Karpas-422 (cell line): ENCODE data around the gene GAS7. TPM values are rescaled to one million over a fixed set of nuclear protein-coding genes. Genes with fewer than 3 reads are reported as not detected.

Source experiments
- DNase-seq: peaks from one replicate; pipeline ENCODE4 v3.0.0-alpha.2; 2015
- H2AFZ ChIP-seq: fragments of 200-600 bp; sonication (generic); 2 replicates; pipeline ENCODE4 v1.6.1; 2014; ENCODE audit warnings: antibody characterized with exemption, low read length, mixed read lengths
- H3K27ac ChIP-seq: fragments of 200-600 bp; sonication (generic); 2 replicates; pipeline ENCODE4 v1.5.1; 2014; ENCODE audit warnings: mild to moderate bottlenecking, low read length, moderate library complexity
- H3K27me3 ChIP-seq: fragments of 200-600 bp; sonication (generic); 2 replicates; pipeline ENCODE4 v1.6.1; 2014; ENCODE audit warnings: low read length, mixed read lengths
- H3K36me3 ChIP-seq: fragments of 200-600 bp; sonication (generic); 2 replicates; pipeline ENCODE4 v1.6.1; 2014; ENCODE audit warnings: low read length, mixed read lengths; ENCODE audit not compliant: insufficient read depth
- H3K4me1 ChIP-seq: fragments of 200-600 bp; sonication (generic); 2 replicates; pipeline ENCODE4 v1.6.1; 2014; ENCODE audit warnings: mild to moderate bottlenecking, low read length, mixed read lengths
- H3K4me2 ChIP-seq: fragments of 200-600 bp; sonication (generic); 2 replicates; pipeline ENCODE4 v1.6.1; 2014; ENCODE audit warnings: low read length, low read depth, mild to moderate bottlenecking; ENCODE audit not compliant: poor library complexity, severe bottlenecking
- H3K4me3 ChIP-seq: fragments of 200-600 bp; sonication (generic); 2 replicates; pipeline ENCODE4 v1.5.1; 2014; ENCODE audit warnings: mild to moderate bottlenecking, antibody characterized with exemption, low read length, mixed read lengths
- H3K79me2 ChIP-seq: fragments of 200-600 bp; sonication (generic); 2 replicates; pipeline ENCODE4 v1.6.1; 2014; ENCODE audit warnings: mild to moderate bottlenecking, low read length, mixed read lengths
- H3K9ac ChIP-seq: fragments of 200-600 bp; sonication (generic); 2 replicates; pipeline ENCODE4 v1.6.0; 2014; ENCODE audit warnings: low read length
- H3K9me2 ChIP-seq: fragments of 200-600 bp; sonication (generic), shearing (Covaris generic); replicated peaks from 2 replicates; pipeline ENCODE4 v1.6.0; 2014; ENCODE audit warnings: mild to moderate bottlenecking, low read length, moderate library complexity; ENCODE audit not compliant: insufficient read depth
- H3K9me3 ChIP-seq: fragments of 300-700, 200-600 bp; sonication (generic); 2 replicates; pipeline ENCODE4 v1.6.1; 2014; ENCODE audit warnings: low read length, mixed read lengths
- H4K20me1 ChIP-seq: fragments of 200-600 bp; sonication (generic); 2 replicates; pipeline ENCODE4 v1.6.1; 2014; ENCODE audit warnings: mild to moderate bottlenecking, antibody characterized with exemption, low read length, low read depth; ENCODE audit not compliant: insufficient read depth
- total RNA-seq: library from RNA; depleted of rRNA; stranded (reverse); fragments of >200 nt; shearing (Covaris generic); gene quantifications from 2 replicates; pipeline ENCODE4 v1.2.3, GENCODE V29; 2014; ENCODE audit warnings: low replicate concordance

Gene GAS7
- total RNA-seq, 1 experiment from 2014 or later = 79.9 TPM

DNA sequence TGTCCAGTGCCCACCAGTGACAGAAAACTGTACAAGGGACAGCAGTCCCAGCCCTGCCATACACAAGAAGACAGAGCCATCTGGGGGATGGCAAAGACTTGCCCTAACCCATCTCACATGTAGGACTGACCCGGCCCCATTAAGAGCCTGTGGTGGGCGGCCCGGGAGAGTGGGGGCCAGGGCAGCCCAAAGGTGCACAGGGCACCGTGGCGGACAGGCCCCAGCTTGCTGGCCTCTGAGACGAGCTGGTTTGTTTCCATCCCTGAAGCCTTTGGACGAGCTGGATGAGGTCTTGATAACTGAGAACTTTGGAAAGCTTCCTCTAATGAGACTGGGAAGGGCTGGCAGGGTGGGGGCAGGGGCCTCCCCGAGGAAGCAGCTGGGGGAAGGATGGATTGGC, 282.3 kb downstream of the GAS7 start:
- Histone ChIP-seq H3K36me3 (peaks cover 38% of the 10 kb centered on the region), H3K79me2 (no peaks in the 10 kb centered on the region), H3K9ac (no peak overlapping the region), H3K4me3 (no peak overlapping the region), H3K27me3 (no peaks in the 10 kb centered on the region), H3K4me2 (no peak overlapping the region), H3K27ac (no peak overlapping the region), H3K9me2 (no peaks in the 10 kb centered on the region), H4K20me1 (peaks cover 7% of the 10 kb centered on the region; the same call in 1 of the 2 replicates), H3K4me1 (no peaks in the 10 kb centered on the region), H2AFZ (no peak overlapping the region), H3K9me3 (no peaks in the 10 kb centered on the region)
- DNase-seq = no peak

DNA sequence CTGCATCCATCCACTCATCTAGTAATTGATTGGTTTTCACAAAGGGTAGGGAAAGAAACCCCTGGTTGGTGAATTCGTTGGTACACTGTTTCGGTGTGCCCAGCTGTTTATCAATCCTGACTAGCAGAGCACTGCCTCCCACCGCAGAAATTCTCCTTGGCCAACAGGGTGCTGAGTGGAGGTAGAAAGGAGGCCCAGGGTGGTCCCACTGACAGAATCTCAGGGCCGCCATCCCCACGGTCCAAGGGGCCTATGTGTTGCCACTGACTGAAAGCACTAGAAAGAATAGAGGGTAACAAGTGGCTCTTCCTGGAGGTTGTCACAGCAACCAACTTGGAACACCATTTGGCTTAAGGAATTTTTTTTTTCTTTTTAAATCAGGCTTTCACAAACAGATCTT, 284.9 kb downstream of the GAS7 start:
- DNase-seq = no peak
- Histone ChIP-seq H3K27me3 (no peaks in the 10 kb centered on the region), H3K9me2 (no peaks in the 10 kb centered on the region), H3K27ac (no peak overlapping the region), H3K9ac (no peak overlapping the region), H3K9me3 (no peaks in the 10 kb centered on the region), H3K4me3 (no peak overlapping the region), H3K4me2 (no peak overlapping the region), H2AFZ (no peak overlapping the region), H3K79me2 (no peaks in the 10 kb centered on the region), H3K4me1 (no peaks in the 10 kb centered on the region), H4K20me1 (peaks cover 5% of the 10 kb centered on the region; the same call in 1 of the 2 replicates), H3K36me3 (peaks cover 18% of the 10 kb centered on the region)

DNA sequence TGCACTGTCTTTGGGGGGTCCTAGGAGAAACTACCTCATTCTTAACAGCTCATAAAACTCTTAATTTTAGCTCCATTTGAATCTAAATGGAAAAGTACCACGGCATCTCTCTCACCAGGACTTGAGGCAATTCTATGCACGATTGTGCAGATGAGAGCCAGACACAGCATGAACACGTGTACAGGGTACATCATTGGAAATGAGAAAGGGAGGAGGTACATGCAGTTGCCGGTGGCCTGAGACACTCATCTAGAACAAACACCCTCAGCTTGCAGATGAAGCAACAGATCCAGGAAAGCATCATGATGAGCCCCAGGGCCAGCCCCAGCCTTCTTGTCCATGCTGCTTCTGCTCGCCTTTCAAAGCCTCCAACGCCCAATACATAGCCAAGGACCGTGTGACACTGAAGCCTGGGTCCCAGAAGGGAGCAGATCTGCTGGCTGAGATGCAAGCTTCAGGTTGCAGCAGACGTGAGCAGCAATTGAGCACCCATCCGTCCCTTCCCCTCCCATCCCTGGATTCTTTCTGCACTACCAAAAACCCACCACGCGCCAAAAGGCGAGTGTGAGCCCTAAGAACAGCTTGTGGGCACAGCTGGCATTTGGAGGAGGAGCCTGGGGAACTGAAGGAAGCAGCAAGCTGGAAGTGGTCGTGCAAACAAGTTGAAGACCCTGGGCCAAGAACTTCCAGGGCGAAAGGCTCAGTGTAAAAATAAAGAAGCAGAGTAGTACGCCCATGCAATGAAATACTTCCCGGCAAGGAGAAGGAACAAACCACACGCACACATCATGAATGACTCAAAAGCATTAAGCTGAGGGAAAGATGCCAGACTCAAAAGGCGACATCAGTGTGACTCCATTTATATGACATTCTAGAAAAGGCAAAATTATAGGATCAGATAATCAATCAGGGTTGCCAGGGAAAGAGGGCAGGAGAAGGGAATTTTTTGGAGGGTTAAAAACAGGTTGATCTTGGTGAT, 286.0 kb downstream of the GAS7 start:
- no peak overlapping the region for H3K9ac ChIP-seq
- no peak overlapping the region for H2AFZ ChIP-seq
- no peak overlapping the region for H3K27ac ChIP-seq
- H3K4me2 ChIP-seq = no peak overlapping the region
- no peaks in the 10 kb centered on the region for H3K9me3 ChIP-seq
- no peaks in the 10 kb centered on the region for H3K79me2 ChIP-seq
- H3K4me1 ChIP-seq = no peaks in the 10 kb centered on the region
- H4K20me1 ChIP-seq = peaks cover 3% of the 10 kb centered on the region; the same call in 1 of the 2 replicates
- DNase-seq = no peak
- peaks cover 12% of the 10 kb centered on the region for H3K36me3 ChIP-seq
- no peak overlapping the region for H3K4me3 ChIP-seq
- no peaks in the 10 kb centered on the region for H3K27me3 ChIP-seq
- no peaks in the 10 kb centered on the region for H3K9me2 ChIP-seq

DNA sequence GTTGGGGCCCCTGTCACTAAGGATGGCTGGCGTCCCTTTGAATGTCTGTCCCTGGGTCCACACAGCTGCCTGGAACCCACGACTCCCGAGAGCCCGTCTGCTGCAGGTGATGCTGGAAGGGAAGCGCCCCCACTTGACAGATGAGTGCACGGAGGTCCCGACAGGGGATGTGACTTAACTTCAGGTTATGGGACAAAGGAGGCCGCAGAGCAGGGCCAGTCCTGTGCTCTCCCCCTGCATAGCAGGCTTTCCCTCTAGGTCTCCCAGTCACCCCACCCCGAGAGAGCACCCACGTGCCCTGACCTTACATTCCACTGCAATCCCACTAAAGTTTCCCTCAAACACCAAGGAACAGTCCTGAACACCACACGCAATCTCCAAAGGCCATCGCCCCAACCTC, 287.3 kb downstream of the GAS7 start:
- DNase-seq = no peak
- H3K9me3 ChIP-seq = no peaks in the 10 kb centered on the region
- H3K4me1 ChIP-seq = no peaks in the 10 kb centered on the region
- no peaks in the 10 kb centered on the region for H3K27me3 ChIP-seq
- no peak overlapping the region for H3K27ac ChIP-seq
- no peak overlapping the region for H3K4me2 ChIP-seq
- no peak overlapping the region for H2AFZ ChIP-seq
- H3K36me3 ChIP-seq = peaks cover 10% of the 10 kb centered on the region
- no peaks in the 10 kb centered on the region for H3K9me2 ChIP-seq
- no peak overlapping the region for H3K9ac ChIP-seq
- no peak overlapping the region for H3K4me3 ChIP-seq
- peaks cover 3% of the 10 kb centered on the region; the same call in 1 of the 2 replicates for H4K20me1 ChIP-seq
- H3K79me2 ChIP-seq = no peaks in the 10 kb centered on the region

DNA sequence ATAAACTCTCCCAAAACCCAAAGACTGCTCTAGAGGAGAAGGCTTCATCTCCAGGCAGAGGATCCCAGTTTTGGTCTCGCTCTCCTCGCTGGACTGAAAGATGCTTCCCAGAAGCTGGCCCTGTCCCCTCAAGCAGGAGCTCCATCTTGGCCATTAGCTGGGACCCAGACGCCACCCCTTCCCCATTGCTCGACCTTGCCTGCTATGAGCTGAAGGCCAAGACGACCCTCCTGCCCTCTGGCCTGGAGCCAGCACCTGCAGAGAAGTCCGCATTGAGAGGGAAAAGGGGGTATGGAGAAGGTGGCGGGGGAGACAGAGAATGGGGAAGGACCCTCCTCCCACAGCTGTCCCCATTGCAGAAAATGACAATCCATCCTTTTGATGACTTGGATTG, 289.8 kb downstream of the GAS7 start:
- DNase-seq = no peak
- Histone ChIP-seq H3K9me3 (no peaks in the 10 kb centered on the region), H3K79me2 (no peaks in the 10 kb centered on the region), H2AFZ (no peak overlapping the region), H3K4me2 (no peak overlapping the region), H3K9ac (no peak overlapping the region), H4K20me1 (no peaks in the 10 kb centered on the region; the same call in 1 of the 2 replicates), H3K4me1 (no peaks in the 10 kb centered on the region), H3K27ac (no peak overlapping the region), H3K36me3 (no peaks in the 10 kb centered on the region; the same call in 1 of the 2 replicates), H3K27me3 (no peaks in the 10 kb centered on the region), H3K9me2 (no peaks in the 10 kb centered on the region), H3K4me3 (no peak overlapping the region)

GRCh38 chr17:9907883-9908648, 290.3 kb downstream of the GAS7 start:
- no peak overlapping the region for H3K27ac ChIP-seq
- H3K4me2 ChIP-seq = no peak overlapping the region

DNA sequence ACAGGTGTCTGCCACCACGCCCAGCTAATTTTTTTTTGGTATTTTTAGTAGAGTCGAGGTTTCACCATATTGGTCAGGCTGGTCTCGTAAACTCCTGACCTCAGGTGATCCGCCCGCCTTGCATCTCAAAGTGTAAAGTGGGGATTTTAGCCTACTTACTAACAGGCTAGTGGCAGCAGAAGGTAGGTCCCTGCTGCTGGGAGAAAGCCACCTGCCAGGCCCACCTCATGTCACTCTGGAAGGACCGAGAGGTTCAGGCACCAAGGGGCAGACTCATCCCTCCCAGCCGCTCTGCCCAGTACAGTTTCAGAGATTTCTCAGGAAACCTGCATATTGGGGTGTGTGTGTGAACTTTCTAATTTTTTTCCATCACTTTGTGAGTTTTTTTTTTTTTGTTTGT, 291.3 kb downstream of the GAS7 start:
- H3K9me2 ChIP-seq = no peaks in the 10 kb centered on the region
- no peaks in the 10 kb centered on the region for H4K20me1 ChIP-seq
- no peak for DNase-seq
- H2AFZ ChIP-seq = no peak overlapping the region
- no peak overlapping the region for H3K27ac ChIP-seq
- no peaks in the 10 kb centered on the region for H3K9me3 ChIP-seq
- no peaks in the 10 kb centered on the region for H3K4me1 ChIP-seq
- no peaks in the 10 kb centered on the region for H3K27me3 ChIP-seq
- no peak overlapping the region for H3K9ac ChIP-seq
- no peak overlapping the region for H3K4me3 ChIP-seq
- no peak overlapping the region for H3K4me2 ChIP-seq
- H3K36me3 ChIP-seq = no peaks in the 10 kb centered on the region
- H3K79me2 ChIP-seq = no peaks in the 10 kb centered on the region

More at GRCh38 chr17:9907883-9908648, 290.3 kb downstream of the GAS7 start:
- Histone ChIP-seq H3K9me3 (no peaks in the 10 kb centered on the region), H3K79me2 (no peaks in the 10 kb centered on the region), H4K20me1 (no peaks in the 10 kb centered on the region; the same call in 1 of the 2 replicates), H3K9me2 (no peaks in the 10 kb centered on the region), H3K27me3 (no peaks in the 10 kb centered on the region), H3K9ac (no peak overlapping the region), H3K36me3 (no peaks in the 10 kb centered on the region; the same call in 1 of the 2 replicates), H3K4me3 (no peak overlapping the region), H3K4me1 (no peaks in the 10 kb centered on the region), H2AFZ (no peak overlapping the region)
- DNase-seq = no peak

DNA sequence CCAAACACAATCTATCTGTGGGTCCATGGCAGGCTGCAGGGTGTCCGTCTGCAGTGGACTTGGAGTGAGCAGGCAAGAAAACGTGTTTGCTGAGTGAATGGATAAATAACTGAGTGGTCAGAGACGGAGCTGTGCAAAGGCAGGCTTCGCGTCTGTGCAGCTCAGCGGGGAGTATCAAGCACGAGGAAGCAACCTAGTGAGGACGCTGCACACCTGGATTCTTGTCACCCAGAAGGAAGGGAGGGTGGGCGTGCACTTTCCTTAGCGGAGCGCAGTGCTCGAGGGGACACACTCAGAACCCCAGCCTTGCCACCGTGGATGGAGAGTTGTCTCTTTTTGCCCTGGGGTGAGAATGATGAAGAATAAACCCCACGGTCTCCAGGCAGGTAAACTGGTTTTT, 291.8 kb downstream of the GAS7 start:
- H3K4me2 ChIP-seq = no peak overlapping the region
- H3K4me3 ChIP-seq = no peak overlapping the region
- no peaks in the 10 kb centered on the region for H3K27me3 ChIP-seq
- H3K9me3 ChIP-seq = no peaks in the 10 kb centered on the region
- no peaks in the 10 kb centered on the region for H3K36me3 ChIP-seq
- no peak overlapping the region for H3K9ac ChIP-seq
- DNase-seq = no peak
- no peak overlapping the region for H3K27ac ChIP-seq
- H4K20me1 ChIP-seq = no peaks in the 10 kb centered on the region
- no peaks in the 10 kb centered on the region for H3K9me2 ChIP-seq
- H3K79me2 ChIP-seq = no peaks in the 10 kb centered on the region
- H2AFZ ChIP-seq = no peak overlapping the region
- H3K4me1 ChIP-seq = no peaks in the 10 kb centered on the region
